PFSK-1 (cell line): ENCODE data around the gene RPS15.

Experiments used
- POLR2AphosphoS5 ChIP-seq: IDR thresholded peaks from 2 replicates; pipeline ENCODE4 v1.6.1; 2012; ENCODE audit warnings: low read depth, mild to moderate bottlenecking, control low read depth, low read length, moderate library complexity
- REST ChIP-seq, 2 experiments: IDR thresholded peaks; 2 replicates each; pipeline versions ENCODE4 v1.6.1 to v1.8.0; 2011 to 2012; ENCODE audit warnings: low read depth in 2 of 2, low read length in 2 of 2, control low read depth in 1 of 2, inconsistent platforms in 1 of 2, mild to moderate bottlenecking in 1 of 2, moderate library complexity in 1 of 2; ENCODE audit not compliant: insufficient read depth in 1 of 2
- SIN3A ChIP-seq: IDR thresholded peaks from 2 replicates; pipeline ENCODE4 v1.6.1; 2012; ENCODE audit warnings: mild to moderate bottlenecking, low read length, moderate library complexity, borderline replicate concordance; ENCODE audit not compliant: insufficient read depth

GRCh38 chr19:1401138-1401888 lies 36.9 kb upstream of the RPS15 start, which contains the start of gene GAMT:
- no peak for TF ChIP-seq REST (IDR thresholded peaks at IDR 0.05; ENCODE audit: insufficient read depth in 1 of 2, low read depth in 2 of 2, low read length in 2 of 2)
- TF ChIP-seq POLR2AphosphoS5: peak; percentile 59
- TF ChIP-seq SIN3A: no peak
